ENCODE data around the gene CALML3. TPM values are rescaled to one million over a fixed set of nuclear protein-coding genes. Genes with fewer than 3 reads are reported as not detected.

CALML3 gene
- total and polyA plus RNA-seq, 2 of the 8 experiments (the other 6 are each of a cell fraction or from before 2014, with no cell fraction given) = not detected

GRCh38 chr10:5555881-5556280, 31.1 kb downstream of the CALML3 start:
- Histone ChIP-seq H3K18ac (ENCODE audit: extremely low read depth, low read length) (no peak overlapping the region), H4K20me1 (replicated peaks in 1 of 2; ENCODE audit: control insufficient read depth in 1 of 2, insufficient read depth in 2 of 2, low read length in 2 of 2) (no peaks in the 10 kb centered on the region), H2BK20ac (ENCODE audit: low read length) (no peak overlapping the region), H2AK5ac (ENCODE audit: low read depth, low read length) (no peak overlapping the region), H3K4me2 (ENCODE audit: insufficient read depth in 1 of 2, low read depth in 2 of 2, low read length in 2 of 2) (no peak overlapping the region), H3K27me3 (replicated peaks in 1 of 4; ENCODE audit: control insufficient read depth in 3 of 4, extremely low read depth in 1 of 4, insufficient read depth in 3 of 4, low read length in 3 of 4) (no peaks in the 10 kb centered on the region), H2BK120ac (replicated peaks; ENCODE audit: low read depth, low read length) (no peak overlapping the region), H2BK15ac (ENCODE audit: low read length) (no peak overlapping the region), H4K91ac (replicated peaks; ENCODE audit: insufficient read length, low read length) (no peak overlapping the region), H2BK5ac (ENCODE audit: low read depth, low read length) (no peak overlapping the region), H3K36me3 (ENCODE audit: control insufficient read depth in 2 of 4, insufficient read depth in 4 of 4, low read length in 3 of 4) (no peaks in the 10 kb centered on the region), H3K9ac (replicated peaks in 1 of 4; ENCODE audit: extremely low read depth in 1 of 4, low read depth in 3 of 4, low read length in 3 of 4) (no peak overlapping the region), H3K4me1 (replicated peaks in 1 of 4; ENCODE audit: control insufficient read depth in 3 of 4, insufficient read depth in 4 of 4, low read length in 3 of 4) (peaks cover 0 to 4% (median 1%) of the 10 kb centered on the region in 4 experiments; a peak in 5 of 7 replicates), H3K9me3 (ENCODE audit: insufficient read depth in 2 of 2, low read depth in 1 of 2, low read length in 1 of 2) (no peaks in the 10 kb centered on the region), H4K8ac (ENCODE audit: extremely low read depth, insufficient read depth, low read length) (no peak overlapping the region), H3K23ac (ENCODE audit: insufficient read length) (no peak overlapping the region), H3K27ac (ENCODE audit: low read depth, low read length) (no peak overlapping the region), H3K23me2 (ENCODE audit: low read depth, low read length) (no peaks in the 10 kb centered on the region; the same call in 1 of the 2 replicates), H3K79me2 (ENCODE audit: control insufficient read depth in 1 of 2, insufficient read depth in 2 of 2, low read length in 2 of 2) (no peaks in the 10 kb centered on the region), H4K5ac (ENCODE audit: insufficient read length, low read depth, low read length) (no peak overlapping the region), H2BK12ac (ENCODE audit: low read depth, low read length) (no peak overlapping the region), H3K79me1 (ENCODE audit: low read depth, low read length) (no peaks in the 10 kb centered on the region), H3K14ac (ENCODE audit: insufficient read length) (no peak overlapping the region), H3K4ac (replicated peaks; ENCODE audit: insufficient read length, low read depth, low read length) (no peak overlapping the region), H3K56ac (replicated peaks; ENCODE audit: insufficient read length, low read depth, low read length) (no peak overlapping the region), H2AFZ (ENCODE audit: low read length) (no peak overlapping the region), H3K4me3 (ENCODE audit: extremely low read depth in 1 of 4, insufficient read depth in 2 of 4, low read depth in 3 of 4, low read length in 4 of 4) (no peak overlapping the region)
- ChIA-PET POLR2A (ENCODE audit: partially characterized antibody) (no interaction called here), CTCF (ENCODE audit: partially characterized antibody) (interaction anchor here (1.0 kb wide), 1 partner anchor 8 kb away, joined by 4 read pairs; no protein-coding TSS in a partner anchor)
- WGBS, 2 experiments (ENCODE audit: extremely low coverage in 1 of 2, insufficient coverage in 1 of 2, insufficient read length in 1 of 2, insufficient replicate concordance in 2 of 2, low coverage in 1 of 2, low lambda C conversion rate in 2 of 2, missing lambda C conversion rate in 1 of 2) = 89% methylated on average over 5 of the region's 5 CpGs; no CpG with 5 or more reads in 1 of the 2 experiments
- FAIRE-seq (no peak), DNase-seq (ENCODE audit: low read depth in 1 of 2, low spot score in 2 of 2) (no peak)
- TF ChIP-seq BACH1 (IDR thresholded peaks at IDR 0.05; ENCODE audit: low read length) (no peak), USF2 (IDR thresholded peaks at IDR 0.05; ENCODE audit: low read length) (no peak), FOSL1 (IDR thresholded peaks at IDR 0.05; ENCODE audit: insufficient read depth, low read depth, low read length) (no peak), RXRA (IDR thresholded peaks at IDR 0.05; ENCODE audit: insufficient read depth, low read depth, low read length) (no peak), SP4 (IDR thresholded peaks at IDR 0.05; ENCODE audit: low read length) (no peak), CTCF (IDR thresholded peaks at IDR 0.05; ENCODE audit: control extremely low read depth in 1 of 3, insufficient read depth in 1 of 3, low read depth in 1 of 3, low read length in 3 of 3) (no peak), EZH2 (IDR thresholded peaks at IDR 0.05; ENCODE audit: low read depth, low read length, severe bottlenecking) (no peak), SIX5 (IDR thresholded peaks at IDR 0.05; ENCODE audit: low read depth, low read length) (no peak), RNF2 (IDR thresholded peaks at IDR 0.05; ENCODE audit: borderline replicate concordance, low read depth, low read length, missing control alignments, poor library complexity, severe bottlenecking) (no peak), SP1 (IDR thresholded peaks at IDR 0.05; ENCODE audit: low read depth, low read length) (no peak)

Measured in H1 (cell line).